K562 (cell line): Measurements from ENCODE around the gene PLXDC1. TPM values are rescaled to one million over a fixed set of nuclear protein-coding genes. Genes with fewer than 3 reads are reported as not detected.

Experiments
- ATAC-seq: fragments of 200-7000 bp; cut with Tn5 transposase; 3 replicates; pipeline ENCODE4 v1.9.1; 2020; ENCODE audit warnings: moderate library complexity
- BruUV-seq: library from RNA; stranded (reverse); fragments of 400-500 nt; replicated peaks from 2 replicates; lab custom pipeline; 2021; lab: Mats Ljungman, UMichigan
- CTCF ChIA-PET: fragments of 300-600 bp; formaldehyde crosslinking; extraction: SDS; loops from one replicate; lab custom pipeline; 2021; ENCODE audit warnings: low intra/inter-chr PET ratio; lab: Yijun Ruan, JAX
- POLR2A ChIA-PET: fragments of 300-600, 350-650 bp; sonication (Branson Sonifier 250); formaldehyde crosslinking; extraction: SDS; loops from one replicate; lab custom pipeline; 2021; ENCODE audit warnings: antibody characterized with exemption, inconsistent platforms; lab: Yijun Ruan, JAX
- DNase-seq, 4 experiments: peaks; one replicate each; pipeline versions ENCODE4 v3.0.0 to v3.0.0-alpha.2; 2011 to 2018; ENCODE audit warnings: low spot score in 3 of 4, mixed read lengths in 3 of 4; ENCODE audit errors: extremely low read depth in 1 of 4
- FAIRE-seq: peaks from 2 replicates; lab custom pipeline; 2011; peaks lifted over from hg19 to GRCh38; lab: Jason Lieb, UNC
- H2AFZ ChIP-seq: 2 replicates; pipeline ENCODE4 v1.6.0; 2011; ENCODE audit warnings: low read depth, low read length, control low read depth, inconsistent platforms
- H3K27ac ChIP-seq: fragments of 200-600 bp; 3 replicates; pipeline ENCODE4 v1.8.0; 2011; ENCODE audit warnings: low read depth, mild to moderate bottlenecking, control low read depth, inconsistent platforms, low read length, moderate library complexity, mixed read lengths; ENCODE audit errors: extremely low read depth
- H3K27me3 ChIP-seq, 2 experiments: fragments of 300-600 bp in 1 of 2; 2 replicates in 1 of 2; 3 replicates in 1 of 2; pipeline versions ENCODE4 v1.6.0 to v1.8.0; 2011; ENCODE audit warnings: inconsistent platforms in 2 of 2, low read length in 2 of 2, mild to moderate bottlenecking in 1 of 2, mixed read lengths in 1 of 2, moderate library complexity in 1 of 2; ENCODE audit not compliant: control insufficient read depth in 2 of 2, insufficient read depth in 2 of 2
- H3K36me3 ChIP-seq: fragments of 300-600 bp; 3 replicates; pipeline ENCODE4 v1.8.0; 2011; ENCODE audit warnings: mild to moderate bottlenecking, low read length, inconsistent platforms; ENCODE audit not compliant: control insufficient read depth, insufficient read depth
- H3K4me1 ChIP-seq, 2 experiments: fragments of 200-600 bp in 1 of 2; replicated peaks in 1 of 2; 2 replicates in 1 of 2; 3 replicates in 1 of 2; pipeline versions ENCODE4 v1.5.1 to v1.8.0; 2011; ENCODE audit warnings: inconsistent platforms in 2 of 2, low read length in 2 of 2, mild to moderate bottlenecking in 1 of 2, mixed read lengths in 1 of 2, moderate library complexity in 1 of 2; ENCODE audit not compliant: control insufficient read depth in 2 of 2, insufficient read depth in 2 of 2
- H3K4me2 ChIP-seq: 2 replicates; pipeline ENCODE4 v1.6.1; 2011; ENCODE audit warnings: low read length, control low read depth, inconsistent platforms, mixed read lengths; ENCODE audit not compliant: insufficient read depth
- H3K4me3 ChIP-seq: fragments of 200-600 bp; sonication (generic), shearing (Covaris generic); 2 replicates; pipeline ENCODE4 v1.5.1; 2016; ENCODE audit warnings: control low read depth, inconsistent platforms
- H3K79me2 ChIP-seq: fragments of 200-600 bp; 3 replicates; pipeline ENCODE4 v1.8.0; 2011; ENCODE audit warnings: low read length, inconsistent platforms; ENCODE audit not compliant: control insufficient read depth, insufficient read depth
- H3K9ac ChIP-seq, 2 experiments: 2 replicates each; pipeline versions ENCODE4 v1.6.0 to v1.6.1; 2011; ENCODE audit warnings: low read depth in 2 of 2, low read length in 2 of 2, control low read depth in 1 of 2, inconsistent platforms in 1 of 2, mild to moderate bottlenecking in 1 of 2, mixed read lengths in 1 of 2; ENCODE audit not compliant: insufficient read depth in 1 of 2
- H3K9me1 ChIP-seq: one replicate; pipeline ENCODE4 v1.6.0; 2011; ENCODE audit warnings: inconsistent platforms, mild to moderate bottlenecking, low read length, moderate library complexity; ENCODE audit not compliant: control insufficient read depth, insufficient read depth
- H3K9me3 ChIP-seq: replicated peaks from 2 replicates; pipeline ENCODE4 v1.5.1; 2011; ENCODE audit warnings: low read depth, low read length, inconsistent platforms; ENCODE audit not compliant: control insufficient read depth, insufficient read depth
- H4K20me1 ChIP-seq: replicated peaks from 2 replicates; pipeline ENCODE4 v1.6.1; 2011; ENCODE audit warnings: low read length, inconsistent platforms, mixed read lengths; ENCODE audit not compliant: control insufficient read depth, insufficient read depth
- ATF1 ChIP-seq, 2 experiments: fragments of 450-650 bp in 1 of 2; IDR thresholded peaks; 2 replicates each; pipeline ENCODE4 v1.6.1; 2016; ENCODE audit warnings: missing compliant biosample characterization in 1 of 2, missing genetic modification characterization in 1 of 2
- CBX5 ChIP-seq: IDR thresholded peaks from 2 replicates; pipeline ENCODE4 v1.6.1; 2014; ENCODE audit warnings: low read depth, borderline replicate concordance
- CXXC5 ChIP-seq: fragments of 250-450 bp; sonication (Bioruptor Pico); IDR thresholded peaks from 2 replicates; pipeline ENCODE4 v1.8.0; 2022; ENCODE audit warnings: inconsistent platforms, mild to moderate bottlenecking, moderate library complexity
- ETV6 ChIP-seq, 3 experiments: fragments of 150-350 bp in 1 of 3; sonication (generic) in 1 of 3; formaldehyde crosslinking in 1 of 3; IDR thresholded peaks; 2 replicates each; pipeline versions ENCODE4 v1.6.1 to v1.8.0; 2014 to 2022; ENCODE audit warnings: borderline replicate concordance in 2 of 3, low read depth in 2 of 3, antibody characterized with exemption in 1 of 3, low read length in 1 of 3, mild to moderate bottlenecking in 1 of 3, missing genetic modification reagents in 1 of 3
- FOSL1 ChIP-seq: fragments of 200-800 bp; sonication (Bioruptor generic); conservative IDR thresholded peaks from 2 replicates; pipeline ENCODE4 v1.6.1; 2016; ENCODE audit warnings: missing genetic modification characterization, missing compliant biosample characterization
- GABPA ChIP-seq: fragments of 200-800 bp; sonication (Bioruptor generic); conservative IDR thresholded peaks from 2 replicates; pipeline ENCODE4 v1.6.1; 2016; ENCODE audit warnings: low read depth, missing genetic modification characterization, missing compliant biosample characterization
- HDAC6 ChIP-seq: IDR thresholded peaks from 2 replicates; pipeline ENCODE4 v1.6.1; 2012; ENCODE audit warnings: low read depth, mild to moderate bottlenecking, control low read depth, inconsistent platforms, low read length, moderate library complexity
- KDM5B ChIP-seq: fragments of 200-600 bp; sonication (generic); IDR thresholded peaks from 2 replicates; pipeline ENCODE4 v1.6.1; 2012; ENCODE audit warnings: low read depth, mild to moderate bottlenecking, moderate library complexity, low read length, control low read depth, inconsistent platforms; ENCODE audit not compliant: insufficient replicate concordance
- MTA3 ChIP-seq: fragments of 450-650 bp; formaldehyde crosslinking; IDR thresholded peaks from 2 replicates; pipeline ENCODE4 v1.6.1; 2017; ENCODE audit warnings: mild to moderate bottlenecking, borderline replicate concordance
- PHB2 ChIP-seq: fragments of 450-650 bp; IDR thresholded peaks from 2 replicates; pipeline ENCODE4 v1.6.1; 2017; ENCODE audit warnings: low read depth
- PML ChIP-seq: IDR thresholded peaks from 2 replicates; pipeline ENCODE4 v1.6.1; 2012; ENCODE audit warnings: low read length, inconsistent platforms
- PTBP1 ChIP-seq: fragments of 200-400 bp; formaldehyde crosslinking; IDR thresholded peaks from 2 replicates; pipeline ENCODE4 v1.6.1; 2017; ENCODE audit warnings: low read depth, low read length
- SLC30A9 ChIP-seq: fragments of 250-450 bp; sonication (Bioruptor Pico); IDR thresholded peaks from 2 replicates; pipeline ENCODE4 v1.8.0; 2022; ENCODE audit warnings: mild to moderate bottlenecking, moderate library complexity
- SNRNP70 ChIP-seq: fragments of 200-400 bp; formaldehyde crosslinking; optimal IDR thresholded peaks from 2 replicates; pipeline ENCODE3; 2017; ENCODE audit warnings: low read depth, low read length
- SP1 ChIP-seq: sonication (generic); formaldehyde crosslinking; IDR thresholded peaks from 2 replicates; pipeline ENCODE4 v1.8.1; 2022; ENCODE audit warnings: mild to moderate bottlenecking, missing genetic modification reagents
- whole genome bisulfite sequencing: fragments of 100-300 bp; shearing (Covaris generic); methylation state at CpG from one replicate; pipeline ENCODE4 v1.1.6; 2016; ENCODE audit warnings: low coverage, mixed read lengths; ENCODE audit not compliant: insufficient coverage; ENCODE audit errors: missing lambda C conversion rate; 5-methylcytosine and 5-hydroxymethylcytosine counted together
- in situ Hi-C: fragments of 300-500 bp; cut with MboI; formaldehyde crosslinking; loops from 4 replicates; pipeline ENCODE4 v1.15.0; 2018; ENCODE audit warnings: inconsistent platforms, mixed read lengths
- intact Hi-C: fragments of 100-400 bp; cut with micrococcal nuclease; formaldehyde crosslinking; loops from 2 replicates; pipeline ENCODE4 v1.14.2; 2022
- polyA plus RNA-seq, 8 experiments: library from polyadenylated mRNA; depleted of rRNA in 4 of 8; stranded (reverse) in 5 of 8; unstranded in 3 of 8; fragments of >200 nt; fragmentation: Nextera tagmentation in 2 of 8; fragmentation: Illumina TruSeq in 1 of 8; extraction: Ambion mirVana in 2 of 8; extraction: Trizol in 1 of 8; gene quantifications; 2 replicates each; pipeline versions ENCODE4 v1.2.1 to v1.2.3, GENCODE V29; 2011 to 2014; ENCODE audit warnings: inconsistent platforms in 1 of 8, missing spikeins in 1 of 8
- total RNA-seq, 7 experiments: library from RNA; depleted of rRNA in 6 of 7; stranded (reverse); fragments of >200 nt in 6 of 7; fragmentation: Illumina TruSeq in 2 of 7; extraction: Trizol in 2 of 7; gene quantifications; 2 replicates each; pipeline versions ENCODE4 v1.2.1 to v1.2.3, GENCODE V29; 2011 to 2021; ENCODE audit warnings: low replicate concordance in 1 of 7
- TF ChIP-seq, protein P1 (sequence below): fragments of 450-650 bp; formaldehyde crosslinking; IDR thresholded peaks from 2 replicates; pipeline ENCODE4 v1.4.0; 2020; ENCODE audit warnings: mild to moderate bottlenecking, mixed read lengths
- TF ChIP-seq, protein P2 (sequence below): fragments of 250-450 bp; sonication (Bioruptor Pico); IDR thresholded peaks from 2 replicates; pipeline ENCODE4 v1.8.0; 2021; ENCODE audit warnings: moderate library complexity, mild to moderate bottlenecking, inconsistent platforms

Gene PLXDC1
- total and polyA plus RNA-seq, 9 of the 15 experiments (the other 6 are each of a cell fraction or from before 2014, with no cell fraction given) = not detected

GRCh38 chr17:39199820-39200069, 48.3 kb upstream of the PLXDC1 start:
- no TSS peak for BruUV-seq
- ATAC-seq = peak; percentile 74
- Histone ChIP-seq H3K27ac (peak overlapping the region; percentile 99), H3K9ac (peak overlapping the region; percentile 98 to 99), H2AFZ (peak overlapping the region; percentile 99), H3K4me3 (peak overlapping the region; percentile 73), H3K79me2 (peaks cover 48% of the 10 kb centered on the region), H3K9me1 (no peaks in the 10 kb centered on the region), H3K9me3 (no peaks in the 10 kb centered on the region), H4K20me1 (peaks cover 12% of the 10 kb centered on the region), H3K36me3 (peaks cover 41% of the 10 kb centered on the region), H3K27me3 (no peaks in the 10 kb centered on the region), H3K4me1 (peaks cover 43 to 45% of the 10 kb centered on the region in 2 experiments; a peak in 4 of 5 replicates), H3K4me2 (peak overlapping the region; percentile 92)
- WGBS = 2% methylated on average over 10 of the region's 10 CpGs
- in situ Hi-C loops (no loop called here), intact Hi-C loops (no loop called here)
- peak; percentile 84 to 95 (median 90) for DNase-seq
- FAIRE-seq = peak; percentile 91
- ChIA-PET CTCF (no interaction called here), POLR2A (interaction anchor here (0.6 to 2.5 kb wide), 20 partner anchors 9 to 781 kb away, joined by 3 to 16 read pairs (median 4); partner anchors contain the start of genes CDK12, PSMD3 and STAC2)
- peak; percentile 31 for TF ChIP-seq FOSL1 (tag)
- peak; percentile 93 for TF ChIP-seq GABPA (tag)
- TF ChIP-seq, protein P1, sequence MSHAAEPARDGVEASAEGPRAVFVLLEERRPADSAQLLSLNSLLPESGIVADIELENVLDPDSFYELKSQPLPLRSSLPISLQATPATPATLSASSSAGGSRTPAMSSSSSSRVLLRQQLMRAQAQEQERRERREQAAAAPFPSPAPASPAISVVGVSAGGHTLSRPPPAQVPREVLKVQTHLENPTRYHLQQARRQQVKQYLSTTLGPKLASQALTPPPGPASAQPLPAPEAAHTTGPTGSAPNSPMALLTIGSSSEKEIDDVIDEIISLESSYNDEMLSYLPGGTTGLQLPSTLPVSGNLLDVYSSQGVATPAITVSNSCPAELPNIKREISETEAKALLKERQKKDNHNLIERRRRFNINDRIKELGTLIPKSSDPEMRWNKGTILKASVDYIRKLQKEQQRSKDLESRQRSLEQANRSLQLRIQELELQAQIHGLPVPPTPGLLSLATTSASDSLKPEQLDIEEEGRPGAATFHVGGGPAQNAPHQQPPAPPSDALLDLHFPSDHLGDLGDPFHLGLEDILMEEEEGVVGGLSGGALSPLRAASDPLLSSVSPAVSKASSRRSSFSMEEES (CRISPR knock-in tag) = peak; percentile 98
- TF ChIP-seq CXXC5 (CRISPR knock-in tag) = no peak
- TF ChIP-seq SNRNP70 = no peak
- no peak for TF ChIP-seq HDAC6
- no peak for TF ChIP-seq SP1 (CRISPR knock-in tag)
- no peak for TF ChIP-seq PHB2
- no peak for TF ChIP-seq PTBP1
- TF ChIP-seq SLC30A9 (CRISPR knock-in tag) = no peak
- no peak for TF ChIP-seq ATF1 (CRISPR knock-in tag; IDR thresholded peaks at IDR 0.05)
- no peak for TF ChIP-seq ATF1 (tag; IDR thresholded peaks at IDR 0.05)
- no peak for TF ChIP-seq MTA3
- TF ChIP-seq CBX5 = no peak
- TF ChIP-seq, protein P2, sequence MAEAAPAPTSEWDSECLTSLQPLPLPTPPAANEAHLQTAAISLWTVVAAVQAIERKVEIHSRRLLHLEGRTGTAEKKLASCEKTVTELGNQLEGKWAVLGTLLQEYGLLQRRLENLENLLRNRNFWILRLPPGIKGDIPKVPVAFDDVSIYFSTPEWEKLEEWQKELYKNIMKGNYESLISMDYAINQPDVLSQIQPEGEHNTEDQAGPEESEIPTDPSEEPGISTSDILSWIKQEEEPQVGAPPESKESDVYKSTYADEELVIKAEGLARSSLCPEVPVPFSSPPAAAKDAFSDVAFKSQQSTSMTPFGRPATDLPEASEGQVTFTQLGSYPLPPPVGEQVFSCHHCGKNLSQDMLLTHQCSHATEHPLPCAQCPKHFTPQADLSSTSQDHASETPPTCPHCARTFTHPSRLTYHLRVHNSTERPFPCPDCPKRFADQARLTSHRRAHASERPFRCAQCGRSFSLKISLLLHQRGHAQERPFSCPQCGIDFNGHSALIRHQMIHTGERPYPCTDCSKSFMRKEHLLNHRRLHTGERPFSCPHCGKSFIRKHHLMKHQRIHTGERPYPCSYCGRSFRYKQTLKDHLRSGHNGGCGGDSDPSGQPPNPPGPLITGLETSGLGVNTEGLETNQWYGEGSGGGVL (CRISPR knock-in tag) = no peak
- TF ChIP-seq KDM5B = no peak
- no peak for TF ChIP-seq ETV6 (IDR thresholded peaks at IDR 0.05; ENCODE audit: borderline replicate concordance in 1 of 2, low read depth in 2 of 2, low read length in 1 of 2)
- TF ChIP-seq ETV6 (CRISPR knock-in tag; IDR thresholded peaks at IDR 0.05; ENCODE audit: borderline replicate concordance) = no peak
- TF ChIP-seq PML = 0 out of 2 replicates have a peak, but pooled peaks have one; percentile 10
